Neural cell (in vitro differentiated cells): Measurements from ENCODE around the gene POLL. TPM values are rescaled to one million over a fixed set of nuclear protein-coding genes. Genes with fewer than 3 reads are reported as not detected.

Experiments used
- H2AFZ ChIP-seq: fragments of 200-600, 300-800 bp; sonication (generic), shearing (Covaris generic); 2 replicates; pipeline ENCODE4 v1.6.0; 2014; ENCODE audit warnings: low read depth, mild to moderate bottlenecking, antibody characterized with exemption, low read length, moderate library complexity
- H3F3A ChIP-seq: fragments of 200-600 bp; shearing (Covaris generic); 2 replicates; pipeline ENCODE4 v1.6.1; 2016; ENCODE audit warnings: mild to moderate bottlenecking, moderate library complexity, mixed read lengths, antibody characterized with exemption, low read length; ENCODE audit not compliant: insufficient read depth, poor library complexity, severe bottlenecking
- H3K27ac ChIP-seq: fragments of 200-600, 300-800 bp; sonication (generic), shearing (Covaris generic); 2 replicates; pipeline ENCODE4 v1.5.1; 2014; ENCODE audit warnings: mild to moderate bottlenecking, low read length, moderate library complexity
- H3K27me3 ChIP-seq: fragments of 300-800, 200-600 bp; sonication (generic), shearing (Covaris generic); 2 replicates; pipeline ENCODE4 v1.6.0; 2014; ENCODE audit warnings: mild to moderate bottlenecking, low read depth, low read length, moderate library complexity; ENCODE audit not compliant: insufficient read depth
- H3K36me3 ChIP-seq: fragments of 300-800, 200-600 bp; sonication (generic), shearing (Covaris generic); 2 replicates; pipeline ENCODE4 v1.5.1; 2014; ENCODE audit warnings: mild to moderate bottlenecking, antibody characterized with exemption, low read length, moderate library complexity; ENCODE audit not compliant: insufficient read depth
- H3K4me2 ChIP-seq: fragments of 300-800, 200-600 bp; sonication (generic), shearing (Covaris generic); 2 replicates; pipeline ENCODE4 v1.6.0; 2014; ENCODE audit warnings: mild to moderate bottlenecking, low read length
- H3K4me3 ChIP-seq: fragments of 300-800, 200-600 bp; sonication (generic), shearing (Covaris generic); 2 replicates; pipeline ENCODE4 v1.5.1; 2014; ENCODE audit warnings: mild to moderate bottlenecking, low read length, moderate library complexity
- H3K79me2 ChIP-seq: fragments of 200-600 bp; shearing (Covaris generic); replicated peaks from 2 replicates; pipeline ENCODE4 v1.6.0; 2014; ENCODE audit warnings: mild to moderate bottlenecking, low read length, moderate library complexity; ENCODE audit not compliant: insufficient read depth
- H3K9ac ChIP-seq: fragments of 300-800, 200-600 bp; sonication (generic), shearing (Covaris generic); 2 replicates; pipeline ENCODE4 v1.6.1; 2016; ENCODE audit warnings: mild to moderate bottlenecking, low read length, mixed read lengths
- H3K9me2 ChIP-seq: fragments of 200-600 bp; shearing (Covaris generic); 2 replicates; pipeline ENCODE4 v1.6.1; 2016; ENCODE audit warnings: mild to moderate bottlenecking, low read length, mixed read lengths; ENCODE audit not compliant: insufficient read depth
- H3K9me3 ChIP-seq: fragments of 200-600, 300-800 bp; sonication (generic), shearing (Covaris generic); 2 replicates; pipeline ENCODE4 v1.6.1; 2016; ENCODE audit warnings: mild to moderate bottlenecking, mixed run types, low read length, moderate library complexity, mixed read lengths
- H4K20me1 ChIP-seq: fragments of 200-600 bp; shearing (Covaris generic); 2 replicates; pipeline ENCODE4 v1.6.1; 2016; ENCODE audit warnings: mild to moderate bottlenecking, mixed run types; ENCODE audit not compliant: insufficient read depth
- CTCF ChIP-seq: fragments of 450-650 bp; IDR thresholded peaks from 2 replicates; pipeline ENCODE4 v1.5.1; 2014; ENCODE audit warnings: antibody characterized with exemption, mild to moderate bottlenecking, moderate library complexity; ENCODE audit not compliant: poor library complexity, severe bottlenecking
- EP300 ChIP-seq: fragments of 450-650 bp; conservative IDR thresholded peaks from 2 replicates; pipeline ENCODE4 v1.6.1; 2014; ENCODE audit warnings: antibody characterized with exemption, mild to moderate bottlenecking, moderate library complexity; ENCODE audit not compliant: poor library complexity, severe bottlenecking
- EZH2 ChIP-seq: fragments of 200-600, 300-800 bp; shearing (Covaris generic), sonication (generic); IDR thresholded peaks from 2 replicates; pipeline ENCODE4 v1.6.1; 2014; ENCODE audit warnings: antibody characterized with exemption, low read length, borderline replicate concordance, mild to moderate bottlenecking; ENCODE audit not compliant: insufficient read depth, poor library complexity, severe bottlenecking
- MXI1 ChIP-seq: fragments of 450-650 bp; conservative IDR thresholded peaks from 2 replicates; pipeline ENCODE4 v1.6.1; 2014; ENCODE audit warnings: antibody characterized with exemption, mild to moderate bottlenecking; ENCODE audit not compliant: poor library complexity, severe bottlenecking
- POLR2AphosphoS5 ChIP-seq: IDR thresholded peaks from 2 replicates; pipeline ENCODE4 v1.6.1; 2012
- RAD21 ChIP-seq: fragments of 450-650 bp; conservative IDR thresholded peaks from 2 replicates; pipeline ENCODE4 v1.6.1; 2014; ENCODE audit warnings: antibody characterized with exemption, mild to moderate bottlenecking, moderate library complexity
- REST ChIP-seq: IDR thresholded peaks from 2 replicates; pipeline ENCODE4 v1.6.1; 2012; ENCODE audit warnings: borderline replicate concordance
- SMC3 ChIP-seq: fragments of 450-650 bp; conservative IDR thresholded peaks from 2 replicates; pipeline ENCODE4 v1.6.1; 2014; ENCODE audit warnings: antibody characterized with exemption, mild to moderate bottlenecking, moderate library complexity; ENCODE audit not compliant: poor library complexity
- TAF1 ChIP-seq: IDR thresholded peaks from 2 replicates; pipeline ENCODE4 v1.6.1; 2012; ENCODE audit warnings: low read depth
- polyA plus RNA-seq: library from polyadenylated mRNA; depleted of rRNA; stranded (reverse); fragments of >200 nt; gene quantifications from 2 replicates; pipeline ENCODE4 v1.2.3, GENCODE V29; 2014

Gene POLL
- polyA plus RNA-seq, 1 donor from 2014 or later, result 23.0 TPM

DNA sequence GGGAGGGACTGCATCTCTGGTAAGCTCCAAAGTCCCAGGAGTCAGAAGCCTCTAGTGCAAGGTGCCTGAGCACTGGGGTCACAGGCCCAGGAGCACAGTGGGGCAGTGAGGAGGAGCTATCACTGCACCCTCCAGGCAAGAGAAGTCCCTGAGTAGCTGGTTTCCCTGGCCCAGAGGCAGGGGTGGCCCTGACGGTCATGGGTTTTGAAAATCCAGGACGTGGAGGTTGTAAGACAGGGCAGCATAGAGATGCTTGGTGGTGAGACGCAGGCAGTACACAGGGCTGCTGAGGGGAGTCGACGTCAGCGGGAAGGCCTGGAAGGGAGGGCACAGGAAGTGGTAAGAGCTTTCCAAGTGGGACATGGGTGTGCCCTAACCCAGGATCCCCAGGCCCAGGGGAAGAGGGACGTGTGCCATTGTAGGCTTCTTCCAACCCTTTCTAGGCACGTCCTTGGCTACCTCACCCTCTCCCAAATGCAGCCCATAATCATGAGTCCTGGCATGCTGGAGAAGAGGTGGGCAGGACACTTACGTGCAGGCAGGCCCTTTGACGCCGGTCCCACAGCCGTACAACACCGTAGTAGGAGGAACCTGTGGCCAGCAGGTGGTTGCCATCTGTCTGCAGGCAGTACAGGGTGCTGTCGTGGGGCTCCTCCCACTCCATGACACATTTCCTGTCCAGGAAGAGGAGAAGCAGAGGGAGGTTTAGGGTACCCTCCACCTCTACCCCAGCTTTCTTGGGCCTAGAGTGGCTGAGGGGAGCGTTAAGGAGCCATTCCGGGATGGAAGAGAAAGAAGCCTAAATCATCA is 23.2 kb upstream of the POLL start:
- Histone ChIP-seq H3K9me2 (no peaks in the 10 kb centered on the region), H3K79me2 (no peaks in the 10 kb centered on the region), H3K36me3 (no peaks in the 10 kb centered on the region), H3K9ac (no peak overlapping the region), H3K9me3 (no peaks in the 10 kb centered on the region), H3K4me3 (no peak overlapping the region), H4K20me1 (no peaks in the 10 kb centered on the region), H3K4me2 (no peak overlapping the region), H3F3A (no peaks in the 10 kb centered on the region), H3K27ac (no peak overlapping the region), H3K27me3 (peaks cover 4% of the 10 kb centered on the region), H2AFZ (no peak overlapping the region)
- no peak for TF ChIP-seq POLR2AphosphoS5
- TF ChIP-seq CTCF, result no peak
- no peak for TF ChIP-seq TAF1
- no peak for TF ChIP-seq RAD21
- no peak for TF ChIP-seq SMC3
- no peak for TF ChIP-seq EZH2
- no peak for TF ChIP-seq REST
- no peak for TF ChIP-seq MXI1
- no peak for TF ChIP-seq EP300

GRCh38 chr10:101609481-101609880 is 21.4 kb upstream of the POLL start:
- TF ChIP-seq SMC3 (no peak), TAF1 (no peak), RAD21 (no peak), CTCF (no peak), MXI1 (no peak), EP300 (no peak), EZH2 (no peak), REST (no peak), POLR2AphosphoS5 (no peak)
- H3K79me2 ChIP-seq, result no peaks in the 10 kb centered on the region
- no peaks in the 10 kb centered on the region for H3K9me3 ChIP-seq
- no peak overlapping the region for H2AFZ ChIP-seq
- H3K4me3 ChIP-seq, result no peak overlapping the region
- no peak overlapping the region for H3K27ac ChIP-seq
- H3K36me3 ChIP-seq, result no peaks in the 10 kb centered on the region
- H3K9ac ChIP-seq, result no peak overlapping the region
- H3F3A ChIP-seq, result no peaks in the 10 kb centered on the region
- no peak overlapping the region for H3K4me2 ChIP-seq
- H3K27me3 ChIP-seq, result no peaks in the 10 kb centered on the region
- H3K9me2 ChIP-seq, result no peaks in the 10 kb centered on the region
- no peaks in the 10 kb centered on the region for H4K20me1 ChIP-seq
